Panc1 (cell line): ENCODE results near the gene ANKRD34A.

Source experiments
- CTCF ChIP-seq: fragments of 450-650 bp; IDR thresholded peaks from 2 replicates; pipeline ENCODE4 v1.5.1; 2017; ENCODE audit warnings: mild to moderate bottlenecking
- POLR2AphosphoS5 ChIP-seq: IDR thresholded peaks from 2 replicates; pipeline ENCODE4 v1.6.1; 2012; ENCODE audit warnings: mild to moderate bottlenecking, low read depth, low read length, moderate library complexity
- SIN3A ChIP-seq: IDR thresholded peaks from 2 replicates; pipeline ENCODE4 v1.6.1; 2012; ENCODE audit warnings: low read depth, mild to moderate bottlenecking, low read length, moderate library complexity, borderline replicate concordance; ENCODE audit not compliant: insufficient read depth
- TCF7L2 ChIP-seq: IDR thresholded peaks from 2 replicates; pipeline ENCODE4 v1.6.1; 2011; ENCODE audit warnings: mild to moderate bottlenecking, low read depth, low read length, inconsistent platforms

GRCh38 chr1:145937436-145937835 is 26.9 kb downstream of the ANKRD34A start:
- TF ChIP-seq POLR2AphosphoS5 (no peak), CTCF (no peak), TCF7L2 (no peak), SIN3A (no peak)
